Activated naive CD8-positive, alpha-beta T cell treated with anti-CD3 and anti-CD28 coated beads, Interleukin-2, amount 50 U/mL, for 16 hours (primary cell): ENCODE measurements around the gene JUP.
"Not testable (repeated sequence)": the region's sequence is repeated elsewhere in the genome, so short reads cannot be mapped to it uniquely, and the experiment has no call there.

Source experiments
- DNase-seq: peaks from one replicate; pipeline ENCODE4 v3.0.0-alpha.2; 2020; ENCODE audit warnings: low read depth, low spot score

JUP gene

DNA sequence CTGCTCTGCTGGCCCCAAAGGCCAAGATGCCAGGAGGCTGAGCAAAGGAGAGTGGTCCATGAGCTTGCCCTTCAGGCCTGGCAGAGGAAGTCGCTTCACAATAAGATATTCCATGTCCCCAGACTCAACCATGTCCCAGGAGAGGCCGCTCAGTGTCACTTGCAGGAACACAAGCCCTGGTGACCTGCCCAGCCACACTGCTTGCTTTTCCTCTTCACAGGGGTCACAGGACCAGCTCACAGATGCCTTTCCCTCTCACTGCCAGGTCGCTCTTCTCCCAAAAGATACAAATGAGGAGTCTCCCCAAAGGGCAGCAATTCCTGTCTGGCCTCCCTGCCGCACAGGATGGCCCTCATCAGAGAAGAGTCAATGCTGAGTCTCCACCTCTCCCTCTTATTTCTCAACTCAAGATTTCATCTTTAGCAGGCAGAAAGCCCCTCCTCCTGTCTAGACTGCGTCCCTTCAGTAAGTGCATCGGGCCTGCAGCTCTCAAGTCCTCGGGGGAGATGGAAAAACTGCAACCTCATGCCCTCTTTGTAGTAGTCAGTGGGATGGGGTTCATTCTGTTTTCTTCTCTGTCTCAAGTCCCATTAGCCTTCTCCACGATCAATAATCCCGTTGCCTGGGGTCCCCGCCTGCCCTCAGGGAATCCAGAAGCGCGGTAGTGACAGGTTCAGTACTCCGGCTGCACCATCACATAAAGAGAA lies 5.0 kb downstream of the JUP start:
- DNase-seq: no peak

DNA sequence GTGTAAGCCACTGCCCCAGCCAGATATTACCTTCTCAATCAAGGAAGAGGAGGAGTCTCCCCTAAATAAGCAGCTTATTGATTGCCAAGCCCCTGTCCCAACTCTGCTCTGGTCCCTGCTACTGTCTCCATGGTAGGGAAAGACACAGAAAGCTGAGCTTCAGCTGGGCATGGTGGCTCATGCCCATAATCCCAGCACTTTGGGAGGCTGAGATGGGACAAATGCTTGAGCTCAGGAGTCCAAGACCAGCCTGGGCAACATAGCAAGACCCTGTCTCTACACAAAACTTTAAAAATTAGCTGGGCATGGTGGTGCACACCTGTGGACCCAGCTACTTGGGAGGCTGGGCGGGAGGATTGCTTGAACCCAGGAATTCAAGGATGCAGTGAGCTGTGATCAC lies 6.6 kb downstream of the JUP start:
- DNase-seq: no peak

DNA sequence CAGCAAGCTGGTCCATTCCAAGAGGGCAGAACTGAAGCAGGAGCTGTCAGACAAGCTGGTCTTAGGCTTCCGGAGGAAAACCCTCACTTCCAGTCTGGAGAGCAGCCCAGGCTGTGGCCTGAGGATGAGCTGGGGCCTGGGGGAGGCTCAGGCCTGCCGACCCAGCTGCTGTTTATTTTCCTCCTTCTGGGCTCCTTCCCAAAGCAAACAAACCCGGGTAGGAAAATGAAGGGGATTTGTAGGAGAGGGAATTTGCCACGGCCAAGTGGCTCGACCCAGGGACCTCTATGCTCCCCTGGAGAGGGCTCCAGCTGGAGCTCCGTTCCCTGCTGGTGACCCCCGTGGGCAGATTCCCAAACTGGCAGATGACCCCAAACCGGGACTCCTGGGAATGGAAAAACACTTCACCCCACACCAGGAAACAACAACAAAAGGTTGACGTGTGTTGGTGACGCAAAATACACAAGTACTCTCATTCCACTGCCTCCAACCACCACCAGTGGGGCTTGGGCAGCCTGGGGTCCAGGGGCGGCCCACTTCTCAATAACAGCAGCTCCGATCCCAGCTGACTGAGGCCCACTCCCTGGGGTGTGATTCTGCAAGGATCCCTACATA lies 8.8 kb downstream of the JUP start:
- DNase-seq: no peak

DNA sequence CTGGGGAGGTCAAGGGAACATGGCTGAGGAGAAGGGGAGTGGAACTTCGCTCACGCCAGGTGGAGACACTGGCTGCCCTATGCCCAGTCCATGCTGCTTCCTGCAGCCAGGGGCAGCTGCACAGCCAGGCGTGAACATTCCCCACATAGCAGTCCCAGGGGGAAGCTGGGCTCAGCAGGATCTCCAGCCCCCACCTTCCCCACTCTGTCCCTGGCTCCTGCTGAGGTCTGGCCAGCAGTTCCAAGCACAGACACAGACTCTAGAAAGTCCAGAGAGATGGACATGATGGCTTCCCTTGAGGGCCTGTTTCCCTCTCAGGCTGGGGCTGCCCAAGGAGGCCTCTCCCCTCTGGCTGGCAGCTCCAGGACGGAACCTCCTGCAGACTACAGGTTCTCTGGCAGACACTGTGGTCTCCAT lies 9.3 kb downstream of the JUP start:
- DNase-seq: no peak

DNA sequence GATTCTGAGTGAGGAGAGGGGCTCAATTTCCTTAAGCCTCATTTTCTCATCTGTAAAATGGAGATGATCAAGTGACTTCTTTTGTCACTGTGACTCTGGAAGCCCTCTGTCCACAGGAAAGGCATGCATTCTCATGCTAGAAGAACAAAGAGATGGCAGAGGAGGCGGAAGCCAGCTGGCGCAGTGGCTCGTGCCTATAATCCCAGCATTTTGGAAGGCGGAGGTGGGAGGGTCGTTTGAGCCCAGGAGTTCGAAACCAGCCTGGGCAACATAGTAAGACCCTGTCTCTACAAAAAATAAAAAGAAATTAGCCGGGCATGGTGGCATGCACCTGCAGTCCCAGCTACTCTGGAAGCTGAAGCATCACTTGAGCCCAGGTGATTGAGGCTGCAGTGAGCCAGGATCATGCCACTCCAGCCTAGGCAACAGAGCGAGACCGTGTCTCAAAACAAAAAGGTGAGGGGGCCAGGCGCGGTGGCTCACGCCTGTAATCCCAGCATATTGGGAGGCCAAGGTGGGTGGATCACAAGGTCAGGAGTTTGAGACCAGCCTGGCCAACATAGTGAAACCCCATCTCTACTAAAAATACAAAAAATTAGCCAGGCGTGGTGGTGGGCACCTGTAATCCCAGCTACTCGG lies 10.1 kb downstream of the JUP start:
- DNase-seq: not testable (repeated sequence)

DNA sequence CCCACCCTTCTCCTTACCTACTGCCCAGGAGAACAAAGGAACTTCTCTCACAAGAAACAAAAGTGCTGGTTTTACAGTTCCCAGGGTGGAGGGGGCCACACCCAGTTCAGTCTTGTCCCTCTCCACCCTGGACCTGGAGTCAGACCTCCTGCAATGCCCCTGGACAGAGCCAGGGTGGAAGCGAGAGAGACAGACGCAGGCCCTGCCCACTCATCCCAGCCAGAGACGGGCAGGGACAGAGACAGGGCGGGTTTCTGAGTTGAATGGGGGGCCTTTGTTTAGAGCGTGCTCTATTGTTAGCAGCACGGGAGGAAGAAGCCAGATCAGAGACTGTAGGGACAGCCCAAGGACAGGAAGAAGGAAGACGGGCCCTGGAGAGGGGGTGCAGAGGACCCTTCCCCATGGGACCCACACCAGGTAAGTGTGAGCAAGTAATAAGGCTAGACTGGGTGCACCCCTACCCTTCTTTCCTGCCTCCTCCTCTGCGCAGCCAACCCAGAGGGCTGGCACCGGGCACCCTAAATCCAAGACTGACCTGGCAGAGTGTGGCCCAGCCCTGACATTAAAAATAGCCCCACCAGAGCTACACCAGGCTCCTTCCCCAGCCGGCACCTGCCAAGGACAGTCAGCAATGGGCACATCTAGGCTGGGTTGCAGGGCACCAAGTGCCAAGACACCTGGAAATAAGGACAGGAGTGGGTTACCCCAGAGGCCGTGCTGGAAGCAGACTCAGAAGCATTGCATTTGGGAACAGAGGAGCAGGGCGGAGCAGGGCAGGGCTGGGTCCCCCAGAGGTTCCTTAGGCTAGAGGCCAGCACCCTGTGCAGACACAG lies 10.9 kb downstream of the JUP start:
- DNase-seq: no peak

DNA sequence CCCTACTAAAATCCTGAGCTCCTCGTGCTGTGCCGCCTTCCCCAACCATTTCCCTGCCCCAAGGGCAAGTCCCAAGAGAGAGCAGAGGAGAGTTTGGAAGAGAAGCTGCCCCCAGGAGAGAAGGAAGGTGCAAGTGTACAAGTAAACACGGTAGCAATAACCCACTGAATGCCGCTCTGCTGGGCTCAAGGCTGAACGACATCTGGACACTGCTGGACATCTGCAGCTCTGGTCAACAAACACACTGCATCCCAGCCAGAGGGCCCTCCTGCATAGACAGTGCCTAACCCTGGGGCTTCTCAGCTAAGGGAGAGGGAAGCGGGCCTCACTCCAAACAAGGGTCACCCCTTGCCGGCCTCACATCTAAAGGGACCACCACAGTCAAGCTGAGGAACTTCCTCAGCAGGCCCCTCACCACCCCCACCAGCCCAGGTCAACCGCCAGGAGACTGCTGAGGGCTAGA lies 12.7 kb downstream of the JUP start:
- no peak for DNase-seq

DNA sequence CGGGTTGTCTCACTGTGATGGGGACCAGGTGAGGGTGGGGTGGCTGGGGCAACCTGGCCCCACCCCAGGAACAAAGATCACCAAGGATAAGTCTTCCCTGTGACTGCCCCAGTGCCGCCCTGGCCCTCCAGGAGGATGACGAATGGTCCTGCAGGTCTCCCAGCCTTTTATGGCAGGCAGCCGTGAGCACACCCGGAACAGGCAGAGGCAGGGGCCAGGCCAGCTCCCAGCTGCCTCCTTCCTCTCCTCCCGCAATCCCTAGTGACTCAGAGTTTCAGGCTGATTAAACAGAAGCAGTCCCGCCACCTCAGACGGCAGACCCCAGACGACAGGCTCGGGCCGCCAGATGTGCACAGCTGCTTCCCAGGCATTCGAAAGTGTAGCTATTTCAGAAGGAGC lies 13.3 kb downstream of the JUP start:
- DNase-seq: no peak

DNA sequence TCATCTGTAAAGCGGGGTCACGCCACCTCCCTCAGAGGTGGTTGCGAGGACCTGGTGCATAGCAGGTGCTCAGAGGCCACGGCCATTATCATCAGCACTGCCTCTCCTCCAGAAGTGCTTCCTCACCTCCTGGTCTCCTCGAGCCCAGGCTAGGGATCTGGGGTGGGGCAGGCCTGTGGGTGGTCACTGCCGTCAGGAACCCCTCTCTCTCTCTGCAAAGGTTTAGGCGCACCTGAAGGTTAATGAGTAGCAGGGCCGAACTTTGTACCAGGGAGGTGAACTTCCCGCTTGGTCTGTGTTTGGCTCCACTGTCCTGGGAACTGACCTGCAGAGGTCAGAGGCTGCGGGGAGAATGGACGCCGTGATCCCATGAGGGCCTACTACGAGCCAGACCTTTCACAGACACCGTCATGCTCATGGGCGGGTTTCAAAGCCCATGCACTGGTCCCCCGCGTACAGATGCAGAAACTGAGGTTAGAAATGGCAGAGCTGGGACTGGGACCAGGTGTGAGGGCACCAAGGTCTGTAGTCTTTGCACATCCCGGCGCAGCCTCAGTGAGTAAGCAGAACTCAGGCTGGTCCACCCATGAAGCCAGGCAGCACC lies 13.8 kb downstream of the JUP start:
- no peak for DNase-seq

DNA sequence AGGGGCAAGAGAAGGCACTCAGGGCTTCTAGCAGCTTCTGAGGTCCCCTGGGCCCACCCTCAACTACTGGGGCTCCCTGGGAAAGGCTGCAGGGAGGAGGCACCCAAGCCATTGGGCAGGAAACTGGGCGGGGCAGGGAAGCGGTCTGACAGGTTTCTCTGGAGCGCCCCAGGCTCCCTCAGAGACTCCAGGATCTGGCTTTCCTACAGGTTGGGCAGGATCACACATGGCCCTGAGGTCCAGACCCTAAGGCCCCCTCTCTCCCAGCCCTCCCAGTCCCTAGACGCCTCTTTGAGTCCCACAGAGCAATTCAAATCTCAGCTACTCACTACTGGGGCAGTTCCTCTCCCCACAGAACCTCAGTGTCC lies 14.3 kb downstream of the JUP start:
- DNase-seq: no peak

DNA sequence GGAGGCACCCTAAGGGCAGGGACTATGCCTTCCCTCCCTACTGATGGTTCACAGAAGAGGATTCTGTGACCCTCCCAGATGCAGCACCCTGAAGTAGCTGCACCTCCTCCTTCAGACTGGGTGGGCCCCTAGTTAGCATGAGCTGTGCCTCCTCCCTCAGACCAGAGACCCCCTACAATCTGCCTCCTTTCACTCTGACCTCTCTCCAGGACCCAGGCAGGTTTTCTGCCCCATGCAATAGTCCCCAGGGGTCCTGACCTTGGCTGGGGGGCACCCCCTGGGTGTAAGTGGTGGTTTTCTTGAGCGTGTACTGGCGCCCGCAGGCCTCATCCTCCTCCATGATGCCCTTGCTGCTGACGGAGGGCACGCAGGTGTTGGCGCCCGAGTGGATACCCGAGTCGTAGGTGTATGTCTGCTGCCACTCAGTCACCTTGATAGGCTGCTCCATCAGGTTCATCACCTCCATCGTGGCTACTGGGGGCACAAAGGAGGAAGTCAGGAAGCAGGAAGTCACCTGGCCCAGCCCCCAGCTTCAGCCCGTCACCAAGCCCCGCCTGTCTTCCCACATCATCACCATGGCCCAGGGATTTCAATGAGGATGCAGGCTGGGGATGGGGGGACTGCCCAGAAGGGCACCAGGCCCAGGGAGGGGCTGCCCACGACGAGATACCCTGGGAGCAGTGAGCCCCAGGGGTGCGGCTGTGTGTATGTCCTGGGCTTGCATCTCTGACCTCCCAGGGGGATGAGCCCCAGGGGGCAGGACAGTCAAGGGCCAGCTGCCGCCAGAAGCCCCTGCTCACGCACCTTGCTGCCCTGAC lies 14.9 kb downstream of the JUP start:
- no peak for DNase-seq

DNA sequence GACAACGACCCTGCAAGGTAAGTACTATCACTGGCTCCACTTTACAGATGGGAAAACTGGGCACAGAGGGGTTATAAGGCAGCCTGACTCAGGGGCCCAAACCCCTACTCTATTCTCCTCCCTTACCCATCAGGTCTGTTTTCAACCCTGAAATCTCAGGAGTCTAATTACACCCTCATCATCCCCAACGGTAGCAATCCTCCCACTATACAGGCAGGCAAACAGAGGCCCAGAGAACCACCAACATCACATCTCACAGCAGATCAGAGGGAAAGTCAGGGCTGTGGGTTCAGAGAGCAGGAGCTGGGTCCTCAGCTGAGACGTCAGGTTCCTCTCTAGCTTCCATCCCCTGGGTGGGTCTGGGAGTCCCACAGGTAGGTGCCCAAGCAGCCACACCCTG lies 16.5 kb downstream of the JUP start:
- DNase-seq: no peak

DNA sequence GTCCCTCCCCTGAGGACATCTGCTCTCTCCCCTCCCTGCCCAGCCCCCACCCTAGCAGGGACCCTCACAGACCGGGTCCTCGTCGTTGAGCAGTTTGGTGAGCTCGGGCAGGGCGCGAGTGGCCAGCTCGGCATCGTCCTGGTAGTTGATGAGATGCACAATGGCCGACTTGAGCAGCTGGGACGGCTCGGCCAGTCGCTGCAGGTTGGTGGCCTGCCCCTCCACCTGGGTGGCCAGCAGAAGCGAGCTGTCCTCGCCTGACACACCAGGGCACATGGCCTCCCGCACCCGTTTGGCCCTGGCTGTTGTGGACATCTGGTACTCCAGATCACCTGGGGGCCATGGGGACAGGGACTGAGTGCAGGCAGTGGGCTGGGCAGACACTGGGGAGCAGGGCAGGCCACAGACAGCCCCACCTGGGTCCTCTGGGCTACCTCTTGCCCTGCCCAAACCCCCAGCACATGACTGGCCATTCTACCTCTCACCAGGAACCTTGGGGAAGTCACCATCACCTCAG lies 17.1 kb downstream of the JUP start:
- no peak for DNase-seq

DNA sequence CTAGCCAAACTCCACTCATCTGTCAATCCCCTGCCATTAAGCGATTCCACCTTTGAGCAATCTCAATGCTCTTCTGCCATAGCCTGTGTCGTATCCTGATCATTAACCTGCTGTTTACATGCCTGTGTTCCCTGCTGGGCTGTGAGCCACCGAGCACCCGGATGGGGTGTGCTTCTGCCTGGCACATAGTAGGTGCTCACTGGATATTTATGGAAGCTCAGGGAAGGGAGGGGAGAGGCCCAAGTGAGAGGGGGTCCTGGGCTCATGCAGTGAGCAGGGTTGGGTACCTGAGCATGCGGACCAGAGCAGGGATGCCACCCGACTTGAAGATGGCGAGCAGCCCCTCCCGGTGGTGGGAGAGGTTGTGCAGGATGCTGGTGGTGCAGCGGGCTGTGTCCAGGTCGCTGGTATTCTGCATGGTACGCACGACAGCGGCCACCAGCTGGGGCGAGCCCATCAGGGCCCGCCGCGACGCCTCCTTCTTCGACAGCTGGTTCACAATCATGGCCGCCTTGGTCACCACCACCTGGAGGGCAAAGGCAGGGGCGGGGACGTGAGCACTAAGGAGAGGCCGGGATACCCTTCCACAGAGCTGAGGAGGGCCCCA lies 17.7 kb downstream of the JUP start:
- no peak for DNase-seq

DNA sequence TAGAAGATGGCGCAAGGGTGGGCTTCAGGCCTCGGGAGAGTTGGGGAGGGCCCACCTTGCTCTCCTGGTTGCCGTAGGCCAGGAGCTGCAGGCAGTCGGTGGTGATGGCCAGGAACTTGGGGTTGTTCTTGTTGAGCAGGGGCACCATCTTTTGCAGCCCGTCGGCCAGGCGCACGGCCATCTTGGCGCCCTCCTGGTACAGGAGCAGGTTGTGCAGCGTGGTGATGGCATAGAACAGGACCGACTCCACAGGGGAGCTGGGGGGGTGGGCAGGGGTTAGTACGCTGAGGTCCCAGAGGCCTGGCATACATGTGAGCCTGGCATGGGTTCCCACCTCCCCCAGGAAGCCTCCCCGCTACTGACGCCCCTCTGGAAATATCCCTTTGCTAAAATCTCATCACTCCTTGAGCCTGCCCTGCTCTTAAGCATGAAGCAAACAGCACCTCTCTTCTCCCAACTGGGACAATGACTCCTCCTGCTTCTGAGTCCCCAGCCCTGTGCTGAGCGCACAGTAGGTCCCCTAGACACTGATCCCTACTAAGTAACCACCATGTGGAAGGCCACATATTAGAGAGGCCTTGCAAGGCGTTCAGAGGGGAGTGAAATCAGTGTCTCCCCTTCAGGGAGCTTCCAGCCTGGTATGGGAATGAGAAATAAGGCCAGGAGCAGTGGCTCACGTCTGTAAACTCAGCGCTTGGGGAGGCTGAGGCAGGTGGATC lies 19.0 kb downstream of the JUP start:
- DNase-seq: no peak

DNA sequence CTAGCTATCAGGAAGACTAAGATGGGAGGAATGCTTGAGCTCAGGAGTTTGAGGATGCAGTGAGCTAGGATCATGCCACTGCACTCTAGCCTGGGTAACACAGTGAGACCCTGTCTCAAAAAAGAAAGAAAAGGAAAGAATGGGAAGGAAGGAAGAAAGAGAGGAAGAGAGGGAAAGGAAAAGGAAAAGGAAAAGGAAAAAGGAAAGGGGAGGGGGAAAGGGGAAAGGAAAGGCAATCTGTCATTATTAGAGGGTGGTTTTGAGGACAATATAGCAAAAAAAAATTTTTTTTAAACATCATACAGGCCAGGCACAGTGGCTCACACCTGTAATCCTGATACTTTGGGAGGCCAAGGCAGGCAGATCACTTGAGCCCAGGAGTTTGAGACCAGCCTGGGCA lies 20.4 kb downstream of the JUP start:
- no peak for DNase-seq

DNA sequence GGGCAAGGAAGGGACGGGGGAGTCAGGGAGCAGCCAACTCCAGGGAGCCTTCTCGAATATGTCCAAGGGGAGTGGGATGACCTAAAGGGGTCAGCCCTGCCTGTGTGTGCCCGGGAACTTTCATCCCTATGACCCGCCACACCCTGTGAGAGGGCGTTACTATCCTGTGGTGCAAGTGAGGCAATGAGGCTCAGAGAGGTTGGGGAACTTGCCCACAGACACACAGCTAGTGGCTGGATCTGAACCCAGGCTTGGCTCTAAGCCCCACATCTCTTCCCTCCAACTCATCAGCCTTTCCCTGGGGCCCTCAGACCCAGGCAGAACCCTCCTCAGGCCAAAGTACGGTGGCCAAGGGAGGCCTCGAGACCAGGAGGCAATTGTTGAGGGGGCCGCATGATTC lies 23.2 kb downstream of the JUP start:
- DNase-seq: no peak

DNA sequence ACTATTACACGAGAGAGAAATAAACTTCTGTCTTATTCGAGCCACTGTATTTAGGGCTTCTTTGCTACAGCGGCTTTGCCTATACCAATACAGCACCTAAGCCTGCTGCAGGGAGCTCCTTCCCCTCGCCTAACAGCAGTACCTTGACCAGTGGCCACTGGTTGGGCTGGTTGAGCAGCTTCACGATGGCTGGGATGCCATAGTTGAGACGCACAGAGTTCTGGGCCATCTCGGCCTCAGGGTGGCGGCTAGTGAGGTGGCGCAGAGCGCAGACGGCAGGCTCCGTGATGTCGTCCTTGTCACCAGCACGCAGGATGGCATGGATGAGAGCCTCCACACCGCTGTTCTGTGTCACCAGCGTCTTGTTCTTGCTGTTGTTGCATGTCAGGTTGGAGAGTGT lies 23.7 kb downstream of the JUP start:
- DNase-seq: no peak

DNA sequence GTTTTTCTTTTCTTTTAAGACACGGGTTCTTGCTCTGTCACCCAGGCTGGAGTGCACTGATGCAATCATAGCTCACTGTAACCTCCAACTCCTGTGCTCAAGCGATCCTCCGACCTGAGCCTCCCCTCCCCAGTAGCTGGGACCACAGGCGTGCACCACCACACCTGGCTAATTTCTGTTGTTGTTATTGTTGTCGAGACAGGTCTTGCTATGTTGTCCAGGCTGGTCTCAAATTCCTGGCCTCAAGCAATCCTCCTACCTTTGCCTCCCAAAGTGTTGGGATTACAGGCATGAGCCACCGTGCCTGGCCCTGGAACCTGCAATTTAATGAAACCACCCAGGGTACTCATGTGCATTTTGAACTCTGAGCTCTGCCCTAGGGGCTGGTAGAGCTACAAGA lies 24.1 kb downstream of the JUP start:
- no peak for DNase-seq

DNA sequence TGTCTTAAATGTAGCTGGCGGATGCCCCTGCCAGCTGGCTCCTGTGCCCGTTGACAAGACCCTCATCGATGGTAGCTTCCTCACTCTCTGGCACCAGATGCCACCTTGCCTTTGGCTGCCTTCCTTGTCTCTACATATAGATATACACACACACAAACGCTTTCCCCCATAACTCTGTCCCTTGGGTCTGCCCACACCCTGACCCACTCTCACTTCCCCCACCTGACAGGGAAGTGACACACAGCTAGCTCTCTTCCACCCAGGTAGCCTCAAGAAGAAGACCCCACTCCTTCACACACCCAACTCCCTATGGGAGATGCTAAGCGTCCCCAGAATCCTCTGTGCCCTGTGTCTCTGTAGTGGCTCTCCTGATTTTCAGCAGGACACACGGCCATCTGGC lies 25.6 kb downstream of the JUP start:
- DNase-seq: no peak
